ENCODE results near the gene CYP2F1. TPM values are rescaled to one million over a fixed set of nuclear protein-coding genes. Genes with fewer than 3 reads are reported as not detected.
"Not testable (repeated sequence)": the region's sequence is repeated elsewhere in the genome, so short reads cannot be mapped to it uniquely, and the experiment has no call there.

CYP2F1 gene
- total RNA-seq, 3 donors from 2014 or later = not detected

GRCh38 chr19:41098762-41099161 is 15.5 kb upstream of the CYP2F1 start:
- Histone ChIP-seq H3K27me3 (peaks cover 0 to 6% of the 10 kb centered on the region in 2 donors), H3K9me3 (peaks cover 5 to 11% of the 10 kb centered on the region in 2 donors), H3K4me3 (no peak overlapping the region), H3K4me1 (no peaks in the 10 kb centered on the region), H3K27ac (no peak overlapping the region), H3K36me3 (no peaks in the 10 kb centered on the region)
- TF ChIP-seq POLR2A (IDR thresholded peaks at IDR 0.05) (no peak), POLR2AphosphoS5 (IDR thresholded peaks at IDR 0.05) (no peak), CTCF (IDR thresholded peaks at IDR 0.05) (no peak)
- DNase-seq (ENCODE audit: low spot score in 2 of 2) = no peak
- intact Hi-C loops (cut with DNase I; ENCODE audit: low total_unique reads) = no loop called here

- H3K27me3 ChIP-seq; H3K4me1 ChIP-seq; DNase-seq (ENCODE audit: low spot score in 2 of 2); H3K4me3 ChIP-seq; intact Hi-C loops (cut with DNase I; ENCODE audit: low total_unique reads); H3K27ac ChIP-seq; H3K36me3 ChIP-seq: not testable (repeated sequence)
- peaks cover 5 to 11% of the 10 kb centered on the region in 2 donors for H3K9me3 ChIP-seq
Observed at GRCh38 chr19:41102210-41102609, 12.0 kb upstream of the CYP2F1 start.

- no peak for DNase-seq (ENCODE audit: low spot score in 2 of 2)
- Histone ChIP-seq H3K27me3 (no peaks in the 10 kb centered on the region), H3K27ac (no peak overlapping the region), H3K4me3 (no peak overlapping the region), H3K9me3 (peaks cover 0 to 5% of the 10 kb centered on the region in 2 donors), H3K36me3 (no peaks in the 10 kb centered on the region), H3K4me1 (no peaks in the 10 kb centered on the region)
- intact Hi-C loops (cut with DNase I; ENCODE audit: low total_unique reads) = no loop called here
- no peak for TF ChIP-seq POLR2A (IDR thresholded peaks at IDR 0.05)
- TF ChIP-seq CTCF (IDR thresholded peaks at IDR 0.05) = no peak
- no peak for TF ChIP-seq POLR2AphosphoS5 (IDR thresholded peaks at IDR 0.05)
Observed at GRCh38 chr19:41106177-41106576, 8.1 kb upstream of the CYP2F1 start.

- Histone ChIP-seq H3K9me3 (no peaks in the 10 kb centered on the region), H3K27ac (no peak overlapping the region), H3K36me3 (no peaks in the 10 kb centered on the region), H3K4me1 (no peaks in the 10 kb centered on the region), H3K4me3 (no peak overlapping the region), H3K27me3 (no peaks in the 10 kb centered on the region)
- DNase-seq (ENCODE audit: low spot score in 2 of 2) = no peak
- TF ChIP-seq CTCF (IDR thresholded peaks at IDR 0.05) = no peak
- no peak for TF ChIP-seq POLR2AphosphoS5 (IDR thresholded peaks at IDR 0.05)
- no peak for TF ChIP-seq POLR2A (IDR thresholded peaks at IDR 0.05)
- intact Hi-C loops (cut with DNase I; ENCODE audit: low total_unique reads) = no loop called here
Observed at GRCh38 chr19:41111296-41111695, 2.9 kb upstream of the CYP2F1 start.

- H3K9me3 ChIP-seq = no peaks in the 10 kb centered on the region
- DNase-seq (ENCODE audit: low spot score in 2 of 2) = no peak
- intact Hi-C loops (cut with DNase I; ENCODE audit: low total_unique reads) = no loop called here
- H3K36me3 ChIP-seq = no peaks in the 10 kb centered on the region
- no peak overlapping the region for H3K4me3 ChIP-seq
- H3K4me1 ChIP-seq = no peaks in the 10 kb centered on the region
- H3K27me3 ChIP-seq = no peaks in the 10 kb centered on the region
- H3K27ac ChIP-seq = no peak overlapping the region
- no peak for TF ChIP-seq POLR2A (IDR thresholded peaks at IDR 0.05)
- no peak for TF ChIP-seq POLR2AphosphoS5 (IDR thresholded peaks at IDR 0.05)
- no peak for TF ChIP-seq CTCF (IDR thresholded peaks at IDR 0.05)
Observed at GRCh38 chr19:41111750-41112295, 2.4 kb upstream of the CYP2F1 start.

All from breast epithelium (tissue), 4 donors.